ENCODE measurements around the gene NOL6. TPM values are rescaled to one million over a fixed set of nuclear protein-coding genes. Genes with fewer than 3 reads are reported as not detected.

Gene NOL6
- total RNA-seq, 1 donor from 2014 or later = 60.1 TPM

- peaks cover 24% of the 10 kb centered on the region for H3K4me1 ChIP-seq (ENCODE audit: insufficient read depth, low read length)
- H3K36me3 ChIP-seq (ENCODE audit: insufficient read depth, low read length) = peaks cover 10% of the 10 kb centered on the region
- H3K4me3 ChIP-seq (ENCODE audit: insufficient read depth, low read depth, low read length) = no peak overlapping the region
- no peak overlapping the region for H3K27ac Mint-ChIP-seq (ENCODE audit: unreplicated experiment)
- H3K4me2 ChIP-seq (ENCODE audit: low read length) = no peak overlapping the region
- H4K20me1 ChIP-seq (ENCODE audit: insufficient read depth, low read length) = peaks cover 25% of the 10 kb centered on the region
- no peaks in the 10 kb centered on the region for H3K9me3 ChIP-seq (ENCODE audit: insufficient read depth, low read depth, low read length)
- no peak overlapping the region for H3K27ac ChIP-seq (ENCODE audit: low read depth, low read length)
- peaks cover 24% of the 10 kb centered on the region for H3K79me2 ChIP-seq (ENCODE audit: insufficient read depth, low read length)
- H3K9ac ChIP-seq (ENCODE audit: low read length) = no peak overlapping the region
- no peak overlapping the region for H2AFZ ChIP-seq (ENCODE audit: low read depth, low read length)
- H3K36me3 Mint-ChIP-seq (ENCODE audit: low read depth, unreplicated experiment) = peaks cover 6% of the 10 kb centered on the region
- peaks cover 11% of the 10 kb centered on the region for H3K4me1 Mint-ChIP-seq (ENCODE audit: low read depth, unreplicated experiment)
- no peaks in the 10 kb centered on the region for H3K27me3 Mint-ChIP-seq (ENCODE audit: low read depth, unreplicated experiment)
- H3K27me3 ChIP-seq (ENCODE audit: insufficient read depth, low read length) = no peaks in the 10 kb centered on the region
- no peak for TF ChIP-seq CTCF (IDR thresholded peaks at IDR 0.05; ENCODE audit: insufficient read depth, low read depth, low read length)
- TF ChIP-seq EZH2 (IDR thresholded peaks at IDR 0.05; ENCODE audit: insufficient read depth, low read length) = no peak
- DNase-seq (ENCODE audit: low read depth) = no peak
- no peak overlapping the region for H3K4me3 Mint-ChIP-seq (ENCODE audit: unreplicated experiment)
- H3K9me3 Mint-ChIP-seq (ENCODE audit: unreplicated experiment) = no peaks in the 10 kb centered on the region
- no peak for FAIRE-seq
Observed at GRCh38 chr9:33475357-33475756, 1.6 kb upstream of the NOL6 start.

GRCh38 chr9:33472881-33473615 lies 676 bp downstream of the NOL6 start:
- peak overlapping the region; percentile 96 for H3K27ac Mint-ChIP-seq (ENCODE audit: unreplicated experiment)
- peak overlapping the region; percentile 75 for H2AFZ ChIP-seq (ENCODE audit: low read depth, low read length)
- FAIRE-seq = no peak

More at GRCh38 chr9:33472881-33473615, 676 bp downstream of the NOL6 start:
- H3K4me1 ChIP-seq (ENCODE audit: insufficient read depth, low read length) = peaks cover 24% of the 10 kb centered on the region
- H3K9ac ChIP-seq (ENCODE audit: low read length) = peak overlapping the region; percentile 89
- H3K36me3 ChIP-seq (ENCODE audit: insufficient read depth, low read length) = peaks cover 27% of the 10 kb centered on the region
- H3K36me3 Mint-ChIP-seq (ENCODE audit: low read depth, unreplicated experiment) = peaks cover 16% of the 10 kb centered on the region
- peak overlapping the region; percentile 100 for H3K4me3 Mint-ChIP-seq (ENCODE audit: unreplicated experiment)
- H3K79me2 ChIP-seq (ENCODE audit: insufficient read depth, low read length) = peaks cover 42% of the 10 kb centered on the region
- peaks cover 11% of the 10 kb centered on the region for H3K4me1 Mint-ChIP-seq (ENCODE audit: low read depth, unreplicated experiment)
- H4K20me1 ChIP-seq (ENCODE audit: insufficient read depth, low read length) = peaks cover 28% of the 10 kb centered on the region
- peak overlapping the region; percentile 97 for H3K4me3 ChIP-seq (ENCODE audit: insufficient read depth, low read depth, low read length)
- TF ChIP-seq CTCF (IDR thresholded peaks at IDR 0.05; ENCODE audit: insufficient read depth, low read depth, low read length) (no peak), EZH2 (IDR thresholded peaks at IDR 0.05; ENCODE audit: insufficient read depth, low read length) (no peak)
- H3K9me3 Mint-ChIP-seq (ENCODE audit: unreplicated experiment) = no peaks in the 10 kb centered on the region
- no peaks in the 10 kb centered on the region for H3K27me3 ChIP-seq (ENCODE audit: insufficient read depth, low read length)
- peak overlapping the region; percentile 98 for H3K4me2 ChIP-seq (ENCODE audit: low read length)
- H3K9me3 ChIP-seq (ENCODE audit: insufficient read depth, low read depth, low read length) = no peaks in the 10 kb centered on the region
- H3K27ac ChIP-seq (ENCODE audit: low read depth, low read length) = peak overlapping the region; percentile 52
- no peaks in the 10 kb centered on the region for H3K27me3 Mint-ChIP-seq (ENCODE audit: low read depth, unreplicated experiment)
- DNase-seq (ENCODE audit: low read depth) = no peak
